ENCODE results near the gene APH1B.
A peak's percentile ranks its signal among the peaks of the same experiment; 100 is the strongest.

APH1B gene

GRCh38 chr15:63254991-63255390 lies 22.4 kb upstream of the APH1B start:
- no peak for DNase-seq

- no peak for DNase-seq
Measured at GRCh38 chr15:63255489-63255990, 21.9 kb upstream of the APH1B start.

- DNase-seq = peak; percentile 83
Measured at GRCh38 chr15:63256433-63257274, 20.8 kb upstream of the APH1B start.

- peak; percentile 66 for DNase-seq
Measured at GRCh38 chr15:63258658-63259057, 18.7 kb upstream of the APH1B start.

GRCh38 chr15:63260791-63261190 lies 16.6 kb upstream of the APH1B start:
- no peak for DNase-seq

GRCh38 chr15:63261311-63261710 lies 16.1 kb upstream of the APH1B start:
- DNase-seq = no peak

- DNase-seq = no peak
Measured at GRCh38 chr15:63263519-63263918, 13.9 kb upstream of the APH1B start.

- DNase-seq = no peak
Measured at GRCh38 chr15:63264688-63265293, 12.6 kb upstream of the APH1B start.

GRCh38 chr15:63274427-63274826 lies 3.0 kb upstream of the APH1B start:
- no peak for DNase-seq

GRCh38 chr15:63276342-63277037 lies 915 bp upstream of the APH1B start:
- no peak for DNase-seq

GRCh38 chr15:63277893-63278456 lies 570 bp downstream of the APH1B start:
- DNase-seq = no peak

GRCh38 chr15:63283126-63283525 lies 5.7 kb downstream of the APH1B start:
- DNase-seq = no peak

GRCh38 chr15:63284335-63284734 lies 6.9 kb downstream of the APH1B start:
- DNase-seq = no peak

GRCh38 chr15:63287109-63287508 lies 9.7 kb downstream of the APH1B start:
- peak; percentile 25 for DNase-seq

- no peak for DNase-seq
Measured at GRCh38 chr15:63288342-63288741, 10.9 kb downstream of the APH1B start.

- DNase-seq = peak; percentile 38
Measured at GRCh38 chr15:63288778-63289378, 11.5 kb downstream of the APH1B start.

- peak; percentile 55 for DNase-seq
Measured at GRCh38 chr15:63291507-63291906, 14.1 kb downstream of the APH1B start.

- DNase-seq = no peak
Measured at GRCh38 chr15:63292241-63292640, 14.8 kb downstream of the APH1B start.

- no peak for DNase-seq
Measured at GRCh38 chr15:63292771-63293170, 15.4 kb downstream of the APH1B start.

GRCh38 chr15:63294359-63294758 lies 17.0 kb downstream of the APH1B start:
- DNase-seq = no peak

- DNase-seq = no peak
Measured at GRCh38 chr15:63295341-63295740, 17.9 kb downstream of the APH1B start.

GRCh38 chr15:63296195-63296594 lies 18.8 kb downstream of the APH1B start:
- DNase-seq = no peak

All from NCI-H226 (cell line).